Measurements from ENCODE around the gene CORO2B. TPM values are rescaled to one million over a fixed set of nuclear protein-coding genes. Genes with fewer than 3 reads are reported as not detected.

Gene CORO2B
- total RNA-seq, 3 donors from 2014 or later = 1.3 to 4.7 (median 1.9) TPM

GRCh38 chr15:68711406-68711805 lies 132.6 kb downstream of the CORO2B start:
- no peaks in the 10 kb centered on the region for H3K9me3 ChIP-seq
- no peak for DNase-seq
- ATAC-seq = no peak
- no peaks in the 10 kb centered on the region for H3K4me1 ChIP-seq (ENCODE audit: low read depth)
- intact Hi-C loops (cut with DNase I, micrococcal nuclease) = loop anchor here in 1 of 2 donors (10.0 kb wide), 1 partner anchor 63 kb away; no protein-coding TSS in a partner anchor
- no peaks in the 10 kb centered on the region for H3K36me3 ChIP-seq (ENCODE audit: low read depth)
- TF ChIP-seq CTCF (IDR thresholded peaks at IDR 0.05) = no peak
- no peak overlapping the region for H3K4me3 ChIP-seq

- no peak overlapping the region for H3K4me3 ChIP-seq
- no peak for TF ChIP-seq CTCF (IDR thresholded peaks at IDR 0.05)
- no peaks in the 10 kb centered on the region for H3K9me3 ChIP-seq
- ATAC-seq = no peak
- no peaks in the 10 kb centered on the region for H3K36me3 ChIP-seq (ENCODE audit: low read depth)
- intact Hi-C loops (cut with DNase I, micrococcal nuclease) = loop anchor here in 1 of 2 donors (10.0 kb wide), 1 partner anchor 62 kb away; no protein-coding TSS in a partner anchor
- no peak for DNase-seq
- H3K4me1 ChIP-seq (ENCODE audit: low read depth) = no peaks in the 10 kb centered on the region
Measured at GRCh38 chr15:68712886-68713285, 134.1 kb downstream of the CORO2B start.

GRCh38 chr15:68713874-68714273 lies 135.1 kb downstream of the CORO2B start:
- no peak for TF ChIP-seq CTCF (IDR thresholded peaks at IDR 0.05)
- Histone ChIP-seq H3K4me1 (ENCODE audit: low read depth) (no peaks in the 10 kb centered on the region), H3K36me3 (ENCODE audit: low read depth) (no peaks in the 10 kb centered on the region), H3K4me3 (no peak overlapping the region), H3K9me3 (no peaks in the 10 kb centered on the region)
- ATAC-seq (no peak), DNase-seq (no peak)
- intact Hi-C loops (cut with DNase I, micrococcal nuclease) = loop anchor here in 1 of 2 donors (10.0 kb wide), 1 partner anchor 61 kb away; no protein-coding TSS in a partner anchor

- H3K4me1 ChIP-seq (ENCODE audit: low read depth) = no peaks in the 10 kb centered on the region
- no peak for ATAC-seq
Measured at GRCh38 chr15:68715111-68715510, 136.3 kb downstream of the CORO2B start.

GRCh38 chr15:68717951-68718350 lies 139.2 kb downstream of the CORO2B start:
- H3K9me3 ChIP-seq = no peaks in the 10 kb centered on the region
- no peak overlapping the region for H3K4me3 ChIP-seq
- intact Hi-C loops (cut with DNase I, micrococcal nuclease) = loop anchor here in 1 of 2 donors (10.0 kb wide), 1 partner anchor 57 kb away; no protein-coding TSS in a partner anchor
- DNase-seq (no peak), ATAC-seq (no peak)
- no peaks in the 10 kb centered on the region for H3K36me3 ChIP-seq (ENCODE audit: low read depth)
- TF ChIP-seq CTCF (IDR thresholded peaks at IDR 0.05) = no peak
- no peaks in the 10 kb centered on the region for H3K4me1 ChIP-seq (ENCODE audit: low read depth)

More at GRCh38 chr15:68715111-68715510, 136.3 kb downstream of the CORO2B start:
- DNase-seq = no peak
- H3K36me3 ChIP-seq (ENCODE audit: low read depth) = no peaks in the 10 kb centered on the region
- H3K9me3 ChIP-seq = no peaks in the 10 kb centered on the region
- H3K4me3 ChIP-seq = no peak overlapping the region
- intact Hi-C loops (cut with DNase I, micrococcal nuclease) = loop anchor here in 1 of 2 donors (10.0 kb wide), 1 partner anchor 60 kb away; no protein-coding TSS in a partner anchor
- no peak for TF ChIP-seq CTCF (IDR thresholded peaks at IDR 0.05)

Data from mucosa of descending colon (tissue), 3 donors.